T-helper 1 cell (primary cell): ENCODE data around the gene ABHD2.
"Not testable (repeated sequence)": the region's sequence is repeated elsewhere in the genome, so short reads cannot be mapped to it uniquely, and the experiment has no call there.

ENCODE experiments used
- DNase-seq, 5 donors: peaks; one replicate each; pipeline ENCODE4 v3.0.0-alpha.2; 2012 to 2020

The ABHD2 gene

DNA sequence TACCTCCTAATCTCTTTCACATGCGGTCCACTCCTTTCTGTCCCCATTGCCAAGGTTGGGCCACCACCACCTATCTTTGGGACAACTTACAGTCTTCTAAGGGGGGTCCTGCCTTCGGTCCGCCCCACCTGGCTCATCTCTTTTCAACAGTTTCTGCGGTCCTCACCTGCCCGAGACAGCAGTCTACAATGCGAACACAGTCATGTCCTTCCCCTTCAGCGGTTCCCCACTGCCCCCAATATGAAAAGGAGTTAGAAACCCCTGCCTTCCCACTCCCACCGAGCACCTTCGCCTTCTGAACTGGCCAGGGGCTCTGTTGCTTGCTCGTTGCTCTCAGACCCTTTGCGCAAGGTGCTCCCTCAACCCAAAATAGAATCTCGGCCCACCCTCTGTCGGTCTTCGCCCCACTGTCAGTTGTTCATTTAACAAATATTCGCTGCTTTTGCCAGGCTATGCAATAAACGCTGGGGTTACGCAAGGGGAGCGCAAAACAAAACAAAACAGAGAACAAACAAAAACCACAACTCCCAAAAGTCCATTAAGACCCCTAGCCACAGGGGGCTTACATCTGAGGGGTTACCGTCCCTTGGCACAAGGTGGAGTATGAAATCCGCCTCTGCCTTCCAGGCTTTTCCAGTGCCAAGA is 154.9 kb downstream of the ABHD2 start:
- no peak for DNase-seq

DNA sequence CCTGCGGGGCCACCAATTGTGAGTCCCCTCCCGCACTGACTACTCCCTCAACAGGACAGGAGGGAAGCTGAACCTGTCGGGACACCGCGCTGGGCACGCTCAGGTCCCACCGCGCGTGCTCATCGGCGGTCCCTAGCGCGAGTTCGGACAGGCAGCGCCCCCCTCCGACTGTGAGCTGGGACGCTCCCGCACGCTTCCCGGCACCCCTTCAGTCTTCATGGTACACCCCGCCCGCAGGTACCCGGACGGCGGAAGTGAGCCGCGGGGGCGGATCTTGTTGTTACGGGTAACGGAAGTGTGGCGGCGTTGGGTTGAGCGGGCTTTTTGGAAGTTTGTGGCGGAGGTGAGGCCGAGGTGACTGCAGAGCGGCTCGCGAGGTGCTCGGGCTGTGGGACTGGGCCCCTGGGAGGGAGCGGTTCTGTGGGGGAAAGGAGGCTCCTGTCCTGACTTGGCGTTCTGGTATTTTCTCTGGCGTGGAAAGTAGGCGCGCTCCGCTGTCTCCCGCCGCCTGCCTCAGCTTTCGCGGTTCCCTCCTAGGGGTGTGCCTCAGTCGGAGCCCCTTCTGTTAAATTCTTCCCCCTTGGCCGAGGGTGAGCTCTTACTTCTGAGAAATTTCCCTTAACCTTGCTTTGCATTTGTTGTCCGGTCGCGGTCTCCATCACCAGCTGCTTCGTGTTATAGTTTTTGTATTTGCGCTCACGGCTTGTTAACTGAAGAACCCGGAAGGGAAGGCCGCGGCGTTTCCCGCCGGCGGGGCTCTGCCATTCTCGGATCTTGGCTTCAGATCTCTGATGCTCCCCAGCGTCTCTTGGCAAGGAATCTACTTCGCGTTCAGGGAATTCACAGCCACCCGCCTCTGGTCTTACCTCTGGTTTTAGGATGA is 155.7 kb downstream of the ABHD2 start, which contains the start of gene FANCI:
Gene FANCI, plus strand, starts transcription at position 289 of the 883 bp plus-strand sequence. CDS start 3,669 bp downstream, outside the sequence.
- DNase-seq = peak; percentile 87 to 95 (median 92)

DNA sequence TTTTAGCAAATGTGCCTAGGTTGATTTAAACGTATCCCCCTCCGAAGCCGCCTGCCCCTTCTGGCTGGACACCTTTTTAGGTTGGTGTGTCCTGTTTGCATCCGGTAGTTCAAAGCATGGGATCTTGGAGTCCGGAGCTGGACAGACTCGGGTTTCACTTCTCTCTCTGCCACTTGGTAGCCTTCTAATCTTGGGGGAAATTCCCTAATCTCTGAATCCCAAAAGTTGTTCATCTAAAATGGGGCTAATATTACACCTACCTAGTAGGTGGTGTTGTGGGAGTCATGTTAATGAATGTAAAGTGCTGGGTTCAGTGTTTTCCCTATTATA is 156.3 kb downstream of the ABHD2 start:
- DNase-seq = no peak

DNA sequence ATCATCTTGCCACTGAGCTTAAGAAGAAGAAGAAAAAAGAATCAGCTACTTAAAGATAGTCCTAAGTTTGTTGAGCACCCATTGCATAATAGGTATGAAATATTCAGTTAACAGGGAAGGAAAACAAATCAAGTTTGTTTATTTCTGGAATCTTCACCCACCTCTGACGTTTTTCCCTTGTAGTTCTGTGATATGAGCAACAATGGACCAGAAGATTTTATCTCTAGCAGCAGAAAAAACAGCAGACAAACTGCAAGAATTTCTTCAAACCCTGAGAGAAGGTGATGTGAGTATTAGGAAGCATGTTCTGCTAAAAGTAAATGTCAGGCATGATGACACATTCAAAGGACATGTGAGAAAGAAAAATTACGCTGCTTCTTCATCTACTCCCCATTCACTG is 159.2 kb downstream of the ABHD2 start:
- no peak for DNase-seq

DNA sequence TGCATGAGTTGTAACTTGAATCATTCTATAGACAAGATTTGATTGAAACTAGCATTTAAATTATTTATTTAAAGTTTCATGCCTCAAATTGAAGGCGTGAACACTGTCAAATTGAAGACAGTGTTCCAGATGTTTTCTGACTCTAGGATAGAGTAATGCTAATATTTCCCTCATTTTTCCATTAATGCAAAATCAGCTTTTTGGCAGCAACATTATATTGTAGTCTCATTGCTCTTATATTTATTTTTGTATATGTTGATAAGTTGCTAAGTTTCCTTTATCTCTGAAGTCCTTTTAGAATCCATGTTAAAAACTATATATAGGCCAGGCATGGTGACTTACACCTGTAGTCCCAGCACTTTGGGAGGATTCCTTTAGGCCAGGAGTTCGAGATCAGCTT is 160.3 kb downstream of the ABHD2 start:
- no peak for DNase-seq

DNA sequence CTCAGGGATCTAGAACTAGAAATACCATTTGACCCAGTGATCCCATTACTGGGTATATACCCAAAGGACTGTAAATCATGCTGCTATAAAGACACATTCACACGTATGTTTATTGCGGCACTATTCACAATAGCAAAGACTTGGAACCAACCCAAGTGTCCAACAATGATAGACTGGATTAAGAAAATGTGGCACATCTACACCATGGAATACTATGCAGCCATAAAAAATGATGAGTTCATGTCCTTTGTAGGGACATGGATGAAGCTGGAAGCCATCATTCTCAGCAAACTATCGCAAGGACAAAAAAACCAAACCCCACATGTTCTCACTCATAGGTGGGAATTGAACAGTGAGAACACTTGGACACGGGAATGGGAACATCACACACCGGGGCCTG is 161.9 kb downstream of the ABHD2 start:
- not testable (repeated sequence) for DNase-seq
